Fibroblast of the aortic adventitia (primary cell): ENCODE results near the gene FOXC1. TPM values are rescaled to one million over a fixed set of nuclear protein-coding genes. Genes with fewer than 3 reads are reported as not detected.

Experiments used
- DNase-seq: peaks from one replicate; pipeline ENCODE4 v3.0.0-alpha.2; 2010; ENCODE audit warnings: low read depth
- H3K4me3 ChIP-seq: 2 replicates; pipeline ENCODE4 v1.5.1; 2011; ENCODE audit warnings: low read depth, mild to moderate bottlenecking, control low read depth, low read length, moderate library complexity
- total RNA-seq: library from RNA; depleted of rRNA; stranded (reverse); fragments of >200 nt; gene quantifications from 2 replicates; pipeline ENCODE4 v1.2.3, GENCODE V29; 2012; ENCODE audit warnings: low replicate concordance
- TF ChIP-seq, protein P1 (sequence below): IDR thresholded peaks from 2 replicates; pipeline ENCODE4 v1.5.1; 2011; ENCODE audit warnings: mild to moderate bottlenecking, low read length, control low read depth, inconsistent platforms; ENCODE audit not compliant: insufficient read depth

The FOXC1 gene
- total RNA-seq, 1 donor: 15.7 TPM

DNA sequence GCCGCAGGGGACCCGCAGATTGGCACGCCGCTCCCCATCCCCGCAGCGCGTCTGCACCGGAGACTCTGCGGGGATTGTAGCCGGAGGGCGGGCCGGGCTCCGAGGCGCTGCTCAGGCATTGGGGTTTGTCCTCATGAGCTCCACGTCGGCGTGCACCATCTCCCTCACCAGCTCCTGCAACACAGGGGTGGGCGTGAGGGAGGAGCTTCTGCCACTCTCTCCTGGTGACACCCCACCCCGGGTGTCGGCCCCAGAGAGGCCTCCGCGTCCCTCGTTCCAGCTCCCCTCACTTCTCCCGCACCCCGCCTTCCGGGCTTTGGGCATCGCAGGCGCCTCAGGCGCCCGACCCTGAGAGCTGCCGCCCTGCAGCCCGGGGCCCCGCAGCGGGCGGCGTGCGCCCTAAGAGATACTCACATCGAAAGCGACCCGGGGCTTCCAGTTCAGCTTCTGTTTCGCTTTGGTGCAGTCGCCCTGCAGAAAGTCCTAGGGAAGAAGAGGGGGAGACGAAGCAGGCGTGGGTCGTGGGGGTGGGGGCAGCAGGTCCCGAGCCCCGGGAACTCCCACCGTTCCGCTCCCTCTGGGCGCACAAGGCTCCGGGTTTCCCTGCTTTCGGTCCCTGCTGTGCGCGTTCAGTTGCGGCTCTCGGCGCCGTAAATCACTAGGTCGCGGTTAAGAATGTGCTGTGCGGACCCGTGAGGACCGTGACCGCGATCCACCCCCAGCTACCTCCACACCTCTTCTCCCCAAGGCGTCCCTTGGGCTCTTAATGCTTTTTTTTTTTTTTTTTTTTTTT, 14.5 kb downstream of the FOXC1 start:
- DNase-seq: peak; percentile 47
- peak overlapping the region; percentile 76 for H3K4me3 ChIP-seq
- TF ChIP-seq, protein P1, sequence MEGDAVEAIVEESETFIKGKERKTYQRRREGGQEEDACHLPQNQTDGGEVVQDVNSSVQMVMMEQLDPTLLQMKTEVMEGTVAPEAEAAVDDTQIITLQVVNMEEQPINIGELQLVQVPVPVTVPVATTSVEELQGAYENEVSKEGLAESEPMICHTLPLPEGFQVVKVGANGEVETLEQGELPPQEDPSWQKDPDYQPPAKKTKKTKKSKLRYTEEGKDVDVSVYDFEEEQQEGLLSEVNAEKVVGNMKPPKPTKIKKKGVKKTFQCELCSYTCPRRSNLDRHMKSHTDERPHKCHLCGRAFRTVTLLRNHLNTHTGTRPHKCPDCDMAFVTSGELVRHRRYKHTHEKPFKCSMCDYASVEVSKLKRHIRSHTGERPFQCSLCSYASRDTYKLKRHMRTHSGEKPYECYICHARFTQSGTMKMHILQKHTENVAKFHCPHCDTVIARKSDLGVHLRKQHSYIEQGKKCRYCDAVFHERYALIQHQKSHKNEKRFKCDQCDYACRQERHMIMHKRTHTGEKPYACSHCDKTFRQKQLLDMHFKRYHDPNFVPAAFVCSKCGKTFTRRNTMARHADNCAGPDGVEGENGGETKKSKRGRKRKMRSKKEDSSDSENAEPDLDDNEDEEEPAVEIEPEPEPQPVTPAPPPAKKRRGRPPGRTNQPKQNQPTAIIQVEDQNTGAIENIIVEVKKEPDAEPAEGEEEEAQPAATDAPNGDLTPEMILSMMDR: no peak

- peak overlapping the region; percentile 76 for H3K4me3 ChIP-seq
- DNase-seq: peak; percentile 66
- TF ChIP-seq, protein P1: no peak
Observed at GRCh38 chr6:1624851-1625781, 15.4 kb downstream of the FOXC1 start.

DNA sequence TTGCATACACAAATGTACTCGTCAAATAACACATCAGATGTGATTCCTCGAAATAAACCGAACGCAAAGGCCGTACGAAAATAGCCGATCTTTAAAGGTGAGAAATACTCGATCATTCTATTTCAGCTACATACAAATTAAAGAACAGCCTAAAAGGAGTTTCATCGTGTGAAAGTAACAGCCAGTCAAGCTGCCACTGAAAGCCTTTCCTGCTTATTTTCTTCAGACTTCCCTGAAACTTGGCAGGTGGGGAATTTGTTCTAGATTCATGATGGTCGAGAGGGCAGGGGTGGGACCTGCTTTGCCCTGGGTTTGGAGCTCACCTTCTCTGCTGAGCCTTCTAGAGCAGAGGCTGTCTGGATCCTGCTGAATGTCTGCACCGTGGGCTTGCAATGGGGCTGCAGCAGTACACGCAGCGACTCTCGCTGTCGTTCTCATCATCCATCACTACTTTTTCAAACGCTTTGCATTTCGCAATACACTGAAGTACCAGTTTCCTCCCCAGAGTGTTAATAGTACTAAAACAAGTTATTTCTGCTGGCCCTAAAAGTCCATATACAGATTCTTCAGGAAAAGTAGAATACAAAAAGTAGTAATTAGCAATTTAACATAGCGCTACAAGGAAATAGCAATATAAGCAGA, 16.2 kb downstream of the FOXC1 start:
- H3K4me3 ChIP-seq: peak overlapping the region; percentile 76

GRCh38 chr6:1626481-1626880, 16.8 kb downstream of the FOXC1 start:
- DNase-seq: peak; percentile 46
- TF ChIP-seq, protein P1: no peak
- no peak overlapping the region for H3K4me3 ChIP-seq

More for the DNA sequence above, 16.2 kb downstream of the FOXC1 start:
- DNase-seq: peak; percentile 57
- TF ChIP-seq, protein P1: no peak

DNA sequence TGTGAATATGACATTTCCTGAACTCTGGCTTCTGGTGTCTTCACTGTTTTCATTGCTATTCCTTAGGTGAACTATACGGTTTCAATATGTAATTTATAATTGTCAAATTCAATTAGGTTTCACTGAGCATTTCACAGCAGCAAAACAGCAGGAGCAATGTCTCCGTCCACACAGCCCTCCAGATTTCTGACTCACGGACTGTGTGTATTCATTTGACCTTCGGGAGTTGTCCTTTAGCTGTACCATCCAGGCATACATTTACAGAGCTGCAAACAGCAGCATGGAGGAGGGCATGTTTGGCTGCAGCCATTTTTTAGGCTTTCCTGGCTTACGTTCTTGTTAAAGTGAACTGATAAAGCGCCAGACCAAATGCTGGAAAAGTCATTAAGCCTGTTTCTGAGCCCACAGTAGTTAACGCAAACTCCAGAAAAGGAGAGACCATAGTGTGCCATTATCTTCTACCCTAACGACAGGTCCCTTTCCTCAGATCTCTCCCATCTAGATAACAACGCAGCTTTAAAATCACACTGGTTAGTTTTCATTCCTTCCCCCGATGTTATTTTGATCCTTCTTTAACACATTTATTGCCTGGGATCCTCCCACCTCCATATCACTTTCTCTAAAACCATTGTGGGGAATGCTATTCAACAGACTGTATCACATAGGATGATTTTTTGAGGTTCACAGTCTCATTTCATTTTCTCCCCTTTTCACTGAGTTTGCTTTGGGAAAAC, 18.3 kb downstream of the FOXC1 start:
- peak; percentile 11 for DNase-seq
- TF ChIP-seq, protein P1: no peak
- H3K4me3 ChIP-seq: no peak overlapping the region

DNA sequence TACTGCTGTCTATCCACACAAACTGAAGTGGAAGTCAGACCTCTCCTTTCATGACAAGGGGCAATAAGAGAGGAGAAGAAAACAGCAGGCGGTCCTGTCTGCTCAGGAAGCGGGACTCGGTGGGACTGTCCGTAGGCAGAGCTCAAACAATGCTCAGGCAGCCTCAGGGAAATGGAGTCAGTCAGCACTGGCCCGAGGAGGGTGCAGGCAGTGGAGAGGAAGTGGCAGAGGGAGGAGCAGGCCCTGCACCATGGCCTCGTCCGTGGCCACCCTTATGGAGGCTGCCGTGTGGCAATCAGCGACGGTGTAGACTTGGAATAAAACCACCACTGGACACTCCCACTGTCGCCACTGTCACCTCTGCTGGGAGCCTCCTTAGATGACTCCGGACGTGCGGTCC, 19.6 kb downstream of the FOXC1 start:
- DNase-seq: no peak
- TF ChIP-seq, protein P1: no peak
- no peak overlapping the region for H3K4me3 ChIP-seq
